DMS153 treated with DMSO at 0.1 percent for 48 hours (cell line): ENCODE data around the gene KIF21A.
"Not testable (repeated sequence)": the region's sequence is repeated elsewhere in the genome, so short reads cannot be mapped to it uniquely, and the experiment has no call there.

Experiments used
- DNase-seq: peaks from one replicate; lab custom pipeline; 2025; ENCODE audit not compliant: unreplicated experiment; lab: John Stamatoyannopoulos, UW

KIF21A gene

DNA sequence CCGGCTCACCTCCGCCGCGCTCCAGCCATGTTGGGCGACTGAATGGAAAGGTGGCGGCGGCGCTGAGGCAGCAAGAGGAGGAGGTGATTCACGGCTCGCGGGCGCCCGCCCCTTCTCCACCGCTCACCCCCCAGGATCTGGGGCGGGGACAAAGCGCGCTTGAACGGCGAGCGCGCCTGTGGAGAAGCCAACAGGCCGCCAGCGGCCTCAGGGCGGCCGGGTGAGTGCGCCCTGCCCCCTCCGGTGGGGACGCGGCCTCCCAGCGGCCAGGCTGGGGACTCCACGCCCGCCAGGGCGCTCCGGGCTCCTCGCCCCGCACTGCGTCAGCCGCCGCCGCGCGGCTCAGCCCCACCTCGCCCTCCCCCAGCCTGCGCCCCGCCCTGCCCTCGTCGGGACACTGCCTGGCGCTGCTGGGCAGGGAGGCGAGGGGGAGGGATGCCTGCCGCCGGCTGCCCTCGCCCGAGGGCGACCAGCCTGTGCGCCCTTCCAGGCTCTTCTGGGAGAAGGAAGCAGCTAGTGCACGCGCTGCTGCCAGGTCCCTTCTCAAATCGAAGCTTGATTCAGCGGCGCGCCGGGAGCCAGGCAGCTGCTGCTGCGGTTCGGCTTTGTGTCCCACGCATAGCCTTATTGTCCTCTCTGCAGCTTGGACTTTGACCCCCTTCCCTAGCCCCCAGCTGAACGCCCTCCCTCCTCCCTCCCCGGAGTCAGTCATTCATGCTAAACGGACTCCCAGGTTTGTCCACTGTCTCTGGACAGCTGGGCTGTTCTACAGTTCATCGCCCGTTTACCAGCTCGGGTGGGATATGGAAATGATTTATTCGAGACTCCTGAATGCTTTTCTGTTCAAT, at the start of gene KIF21A:
KIF21A (minus strand) TSS at position 40 of the 848 bp plus-strand sequence. CDS start 150 bp downstream, outside the sequence.
- peak; percentile 80 for DNase-seq

- no peak for DNase-seq
These were observed 47.8 kb upstream of the KIF21A start for GRCh38 chr12:39490500-39491282.

GRCh38 chr12:39483597-39483996, 40.7 kb upstream of the KIF21A start:
- DNase-seq = no peak

GRCh38 chr12:39483042-39483441, 40.1 kb upstream of the KIF21A start:
- no peak for DNase-seq

DNA sequence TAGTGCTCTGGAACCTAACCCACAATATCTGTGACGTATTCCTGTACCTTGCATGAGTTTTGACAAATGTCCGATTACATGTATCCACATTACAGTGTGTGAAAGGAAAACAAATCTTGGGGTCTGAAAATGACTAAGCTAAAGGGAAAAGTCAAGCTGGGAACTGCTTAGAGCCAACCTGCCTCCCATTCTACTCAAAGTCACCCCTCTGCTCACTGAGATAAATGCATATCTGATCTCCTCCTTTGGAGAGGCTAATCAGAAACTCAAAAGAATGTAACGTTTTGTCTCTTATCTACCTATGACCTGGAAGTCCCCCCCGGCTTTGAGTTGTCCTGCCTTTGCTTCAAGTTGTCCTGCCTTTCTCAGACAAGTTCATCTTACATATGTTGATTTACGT, 34.0 kb upstream of the KIF21A start:
- DNase-seq = no peak

DNA sequence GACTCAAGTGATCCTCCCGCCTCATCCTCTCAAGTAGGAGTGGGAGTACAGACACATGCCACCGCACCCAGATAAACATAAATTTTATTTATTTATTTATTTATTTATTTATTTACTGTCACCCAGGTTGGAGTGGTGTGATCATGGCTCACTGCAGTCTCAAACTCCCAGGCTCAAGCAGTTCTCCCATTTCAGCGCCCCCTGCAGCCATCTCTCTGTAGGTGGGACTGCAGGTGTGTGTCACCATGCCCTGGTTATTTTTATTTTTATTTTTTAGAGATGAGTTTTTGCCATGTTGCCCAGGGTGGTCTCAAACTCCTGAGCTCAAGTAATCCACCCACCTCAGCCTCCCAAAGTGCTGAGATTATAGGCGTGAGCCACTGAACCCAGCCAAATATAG, 33.2 kb upstream of the KIF21A start:
- no peak for DNase-seq

DNA sequence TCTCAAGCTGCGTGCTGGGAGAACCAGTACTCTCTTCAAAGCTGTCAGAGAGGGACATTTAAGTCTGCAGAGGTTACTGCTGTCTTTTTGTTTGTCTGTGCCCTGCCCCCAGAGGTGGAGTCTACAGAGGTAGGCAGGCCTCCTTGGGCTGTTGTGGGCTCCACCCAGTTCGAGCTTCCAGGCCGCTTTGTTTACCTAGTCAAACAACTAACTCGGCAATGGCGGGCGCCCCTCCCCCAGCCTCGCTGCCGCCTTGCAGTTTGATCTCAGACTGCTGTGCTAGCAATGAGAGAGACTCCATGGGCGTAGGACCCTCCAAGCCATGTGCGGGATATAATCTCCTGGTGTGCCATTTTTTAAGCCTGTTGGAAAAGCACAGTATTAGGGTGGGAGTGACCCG, 32.2 kb upstream of the KIF21A start:
- not testable (repeated sequence) for DNase-seq

GRCh38 chr12:39467432-39467870, 24.5 kb upstream of the KIF21A start:
- no peak for DNase-seq

GRCh38 chr12:39464976-39465695, 22.2 kb upstream of the KIF21A start:
- DNase-seq = no peak

- no peak for DNase-seq
These were observed 18.1 kb upstream of the KIF21A start for GRCh38 chr12:39461059-39461458.

DNA sequence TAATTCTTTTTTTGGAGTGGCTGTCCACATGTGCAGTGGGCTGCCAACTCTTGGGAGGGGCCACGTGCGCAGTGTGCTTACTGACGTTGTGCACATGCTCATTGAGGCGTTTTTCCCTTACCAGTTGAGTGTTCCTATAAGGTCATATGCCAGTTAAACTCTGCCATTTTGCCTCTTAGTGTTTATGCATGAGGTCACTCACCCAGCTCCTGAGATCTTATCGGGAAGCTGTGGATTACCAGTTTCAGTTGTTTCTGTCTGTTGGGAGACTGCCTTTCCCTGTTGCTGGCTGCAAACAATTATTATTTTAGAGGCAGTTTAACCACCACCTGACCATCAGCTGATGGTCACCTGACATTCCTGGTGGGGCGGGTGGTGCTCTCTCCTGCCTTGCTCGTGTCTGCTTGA, 16.1 kb upstream of the KIF21A start:
- no peak for DNase-seq

- DNase-seq = no peak
These were observed 9.1 kb upstream of the KIF21A start for GRCh38 chr12:39451977-39452376.

DNA sequence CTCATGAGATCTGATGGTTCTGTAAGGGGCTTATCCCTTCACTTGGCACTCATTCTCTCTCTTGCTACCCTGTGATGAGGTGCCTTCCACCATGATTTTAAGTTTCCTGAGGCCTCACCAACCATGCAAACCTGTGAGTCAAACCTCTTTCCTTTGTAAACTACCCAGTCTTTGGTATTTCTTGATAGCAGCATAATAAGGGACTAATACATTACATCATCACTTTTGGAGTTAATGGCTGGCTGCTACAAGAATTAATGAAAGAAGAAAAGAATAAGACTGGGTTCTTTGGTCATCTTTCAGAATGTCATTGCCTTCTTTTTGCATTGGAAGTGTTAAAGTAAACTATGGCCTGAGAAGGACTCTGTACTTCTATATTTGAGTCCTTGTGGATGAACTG, 5.1 kb upstream of the KIF21A start:
- DNase-seq = no peak

GRCh38 chr12:39443929-39444209, 949 bp upstream of the KIF21A start:
- no peak for DNase-seq

DNA sequence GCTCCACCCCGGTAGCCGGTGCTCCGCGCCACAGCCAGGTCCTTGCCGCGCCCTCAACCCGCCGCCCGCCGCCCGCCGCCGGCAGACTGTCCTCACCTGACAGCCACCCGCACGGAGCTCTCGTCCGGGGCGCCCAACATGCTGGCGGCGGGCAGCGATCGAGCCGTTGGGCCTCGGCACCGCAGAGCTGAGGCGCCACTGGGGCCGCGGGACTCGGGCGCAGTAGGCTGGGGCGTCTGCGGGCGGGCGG, 164 bp downstream of the KIF21A start:
- no peak for DNase-seq

DNA sequence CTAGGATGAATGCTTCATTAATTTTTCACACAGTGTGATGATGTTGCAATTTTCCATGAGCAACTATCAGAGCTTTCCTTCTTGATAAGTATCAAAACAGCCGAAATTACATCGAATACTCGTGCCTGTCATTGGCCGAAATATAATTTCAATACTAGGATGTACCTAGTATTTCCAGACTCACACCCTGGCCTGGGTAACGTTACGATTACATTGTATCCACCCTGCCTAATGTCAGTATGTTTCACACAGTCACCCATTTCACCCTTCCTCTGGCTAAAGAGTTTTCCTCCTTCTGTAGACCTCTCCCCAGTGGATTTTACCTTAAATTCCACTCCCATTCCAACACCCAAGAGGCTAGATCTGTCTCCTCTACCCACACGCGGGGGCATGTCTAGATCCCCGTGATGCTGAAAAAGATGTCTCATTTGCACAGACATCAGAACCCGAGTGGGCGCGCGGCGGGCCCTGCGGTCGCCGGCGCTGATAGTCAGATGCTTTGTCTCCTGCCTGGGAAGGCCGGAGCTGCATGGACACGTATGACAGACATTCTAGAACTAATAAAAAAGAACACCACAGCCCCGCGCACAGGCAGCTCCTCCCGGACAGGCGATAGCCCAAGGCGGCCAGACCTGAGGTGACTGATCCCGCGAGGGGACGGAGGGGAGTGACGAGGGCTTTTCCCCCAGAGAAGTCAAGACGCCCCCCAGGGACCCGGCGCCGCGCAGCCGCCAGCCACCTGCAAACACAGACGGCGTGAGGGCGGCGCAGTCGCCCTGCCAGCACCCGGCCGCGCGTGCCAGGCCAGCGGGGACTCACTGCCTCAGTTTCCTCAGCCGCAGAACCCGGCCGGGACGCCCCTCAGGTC, 723 bp downstream of the KIF21A start:
- DNase-seq = peak; percentile 52

GRCh38 chr12:39441189-39441962, 1.5 kb downstream of the KIF21A start:
- no peak for DNase-seq

DNA sequence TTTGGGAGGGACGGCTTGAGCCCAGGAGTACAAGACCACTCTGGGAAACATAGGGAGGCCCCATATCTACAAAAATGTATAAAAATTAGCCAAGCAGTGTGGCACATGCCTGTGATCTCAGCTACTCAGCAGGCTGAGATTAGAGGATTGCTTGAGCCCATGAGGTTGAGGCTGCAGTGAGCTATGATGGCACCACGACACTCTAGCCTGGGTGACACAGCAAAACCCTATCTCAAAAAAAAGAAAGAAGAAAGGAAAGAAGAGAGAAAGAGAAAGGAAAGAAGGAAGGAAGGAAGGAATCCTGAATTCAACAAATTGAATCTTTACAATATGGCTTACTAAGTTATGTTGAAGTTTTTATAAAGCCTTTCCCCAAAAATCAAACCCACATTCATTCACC, 2.1 kb downstream of the KIF21A start:
- DNase-seq = no peak

- DNase-seq = no peak
These were observed 2.8 kb downstream of the KIF21A start for GRCh38 chr12:39440101-39440500.

GRCh38 chr12:39435531-39435930, 7.4 kb downstream of the KIF21A start:
- no peak for DNase-seq
